Liver (tissue), 3 donors: ENCODE results near the gene MRPL50.

Source experiments
- CTCF ChIP-seq: fragments of 150-350 bp; IDR thresholded peaks from 2 replicates; pipeline ENCODE4 v1.5.1; 2017; ENCODE audit warnings: improper control_type of control experiment, low read depth, low read length; ENCODE audit not compliant: missing input control
- HNF4G ChIP-seq: IDR thresholded peaks from 2 replicates; pipeline ENCODE4 v1.6.1; 2016; ENCODE audit warnings: antibody characterized with exemption
- JUND ChIP-seq, 2 donors: IDR thresholded peaks; 2 replicates each; pipeline ENCODE4 v1.6.1; 2016; ENCODE audit warnings: antibody characterized with exemption in 2 of 2
- RAD21 ChIP-seq, 2 donors: IDR thresholded peaks; 2 replicates each; pipeline ENCODE4 v1.6.1; 2016; ENCODE audit warnings: antibody characterized with exemption in 2 of 2, mild to moderate bottlenecking in 2 of 2
- REST ChIP-seq: IDR thresholded peaks from 2 replicates; pipeline ENCODE4 v1.6.1; 2016; ENCODE audit warnings: antibody characterized with exemption, mild to moderate bottlenecking
- TAF1 ChIP-seq: conservative IDR thresholded peaks from 2 replicates; pipeline ENCODE4 v1.6.1; 2016; ENCODE audit warnings: antibody characterized with exemption, mild to moderate bottlenecking
- TF ChIP-seq, protein P1 (sequence below): IDR thresholded peaks from 2 replicates; pipeline ENCODE4 v1.6.1; 2016; ENCODE audit warnings: antibody characterized with exemption
- donor health status: healthy.
- donor health status: healthy.

GRCh38 chr9:101400120-101400519 is 1.7 kb upstream of the MRPL50 start:
- TF ChIP-seq CTCF (no peak), HNF4G (no peak), REST (no peak), RAD21 (IDR thresholded peaks at IDR 0.05) (no peak), JUND (IDR thresholded peaks at IDR 0.05) (no peak), TAF1 (no peak)
- TF ChIP-seq, protein P1, sequence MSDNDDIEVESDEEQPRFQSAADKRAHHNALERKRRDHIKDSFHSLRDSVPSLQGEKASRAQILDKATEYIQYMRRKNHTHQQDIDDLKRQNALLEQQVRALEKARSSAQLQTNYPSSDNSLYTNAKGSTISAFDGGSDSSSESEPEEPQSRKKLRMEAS = no peak
